PC-3 (cell line): ENCODE results near the gene WHRN. TPM values are rescaled to one million over a fixed set of nuclear protein-coding genes. Genes with fewer than 3 reads are reported as not detected.

Source experiments
- ATAC-seq: fragments of 200-7000 bp; cut with Tn5 transposase; 2 replicates; pipeline ENCODE4 v1.9.1; 2020; ENCODE audit warnings: mild to moderate bottlenecking, moderate library complexity
- BruUV-seq: library from RNA; stranded (reverse); fragments of 400-500 nt; replicated peaks from 2 replicates; lab custom pipeline; 2021; lab: Mats Ljungman, UMichigan
- CTCF ChIA-PET: fragments of 300-600 bp; sonication (Branson Sonifier 250); formaldehyde crosslinking; loops from one replicate; lab custom pipeline; 2022; ENCODE audit warnings: antibody characterized with exemption; lab: Charles Lee
- POLR2A ChIA-PET: fragments of 300-600 bp; sonication (Branson Sonifier 250); formaldehyde crosslinking; loops from one replicate; lab custom pipeline; 2022; ENCODE audit warnings: antibody characterized with exemption; ENCODE audit not compliant: unreplicated experiment; lab: Charles Lee
- DNase-seq: peaks from one replicate; pipeline ENCODE4 v3.0.0-alpha.2; 2015
- H2AFZ ChIP-seq: fragments of 300-600 bp; sonication (generic); 2 replicates; pipeline ENCODE4 v1.6.0; 2016; ENCODE audit warnings: antibody characterized with exemption, low read length
- H3F3A ChIP-seq: fragments of 300-600 bp; sonication (generic); one replicate; pipeline ENCODE4 v1.6.0; 2017; ENCODE audit warnings: antibody characterized with exemption, low read length, control low read depth, mild to moderate bottlenecking; ENCODE audit not compliant: unreplicated experiment
- H3K27ac ChIP-seq: fragments of 300-600 bp; sonication (generic); 2 replicates; pipeline ENCODE4 v1.5.1; 2016; ENCODE audit warnings: mild to moderate bottlenecking, low read length
- H3K27me3 ChIP-seq: fragments of 300-600 bp; sonication (generic); 2 replicates; pipeline ENCODE4 v1.6.1; 2016; ENCODE audit warnings: low read length, mixed read lengths
- H3K36me3 ChIP-seq: fragments of 300-600 bp; sonication (generic); 2 replicates; pipeline ENCODE4 v1.6.1; 2016; ENCODE audit warnings: low read depth, mixed run types, low read length, mixed read lengths
- H3K4me1 ChIP-seq: fragments of 300-600 bp; sonication (generic); 2 replicates; pipeline ENCODE4 v1.5.1; 2016; ENCODE audit warnings: low read length; ENCODE audit not compliant: insufficient read depth
- H3K4me2 ChIP-seq: fragments of 300-600 bp; sonication (generic); 2 replicates; pipeline ENCODE4 v1.6.0; 2016; ENCODE audit warnings: low read length
- H3K4me3 ChIP-seq: fragments of 300-600 bp; sonication (generic); 2 replicates; pipeline ENCODE4 v1.5.1; 2016; ENCODE audit warnings: mild to moderate bottlenecking, low read length, mixed read lengths
- H3K79me2 ChIP-seq: fragments of 300-600 bp; sonication (generic); 2 replicates; pipeline ENCODE4 v1.6.1; 2017; ENCODE audit warnings: low read length, mixed read lengths
- H3K9ac ChIP-seq: fragments of 300-600 bp; sonication (generic); 2 replicates; pipeline ENCODE4 v1.6.0; 2016; ENCODE audit warnings: mild to moderate bottlenecking, low read length
- H3K9me2 ChIP-seq: fragments of 300-600 bp; sonication (generic); replicated peaks from 2 replicates; pipeline ENCODE4 v1.6.1; 2016; ENCODE audit warnings: mixed run types, low read length, mixed read lengths
- H3K9me3 ChIP-seq: fragments of 300-600 bp; sonication (generic); 2 replicates; pipeline ENCODE4 v1.6.1; 2016; ENCODE audit warnings: low read length, mixed read lengths
- H4K20me1 ChIP-seq: fragments of 300-600 bp; sonication (generic); 2 replicates; pipeline ENCODE4 v1.6.1; 2016; ENCODE audit warnings: low read length, mixed read lengths
- CTCF ChIP-seq: fragments of 300-600 bp; sonication (generic); conservative IDR thresholded peaks from 2 replicates; pipeline ENCODE4 v1.5.1; 2017; ENCODE audit warnings: antibody characterized with exemption, low read depth, mild to moderate bottlenecking, low read length
- EZH2 ChIP-seq: fragments of 300-600 bp; sonication (generic); IDR thresholded peaks from one replicate; pipeline ENCODE4 v1.6.1; 2017; ENCODE audit warnings: antibody characterized with exemption, mild to moderate bottlenecking, low read length; ENCODE audit not compliant: unreplicated experiment
- EZH2phosphoT487 ChIP-seq: fragments of 300-600 bp; sonication (generic); IDR thresholded peaks from 2 replicates; pipeline ENCODE4 v1.6.1; 2018; ENCODE audit warnings: mild to moderate bottlenecking, antibody characterized with exemption, low read length, borderline replicate concordance
- intact Hi-C: fragments of 100-400 bp; cut with micrococcal nuclease; formaldehyde crosslinking; loops from 2 replicates; pipeline ENCODE4 v1.9.0; 2023
- total RNA-seq: library from RNA; depleted of rRNA; stranded (reverse); fragments of >200 nt; gene quantifications from 2 replicates; pipeline ENCODE4 v1.2.3, GENCODE V29; 2014

The WHRN gene
- total RNA-seq, 1 experiment from 2014 or later, result 10.5 TPM

- no peak for TF ChIP-seq EZH2
- TF ChIP-seq EZH2phosphoT487, result no peak
- TF ChIP-seq CTCF, result no peak
- H3K79me2 ChIP-seq, result no peaks in the 10 kb centered on the region
- CTCF ChIA-PET, result no interaction called here
- no peaks in the 10 kb centered on the region for H3K27me3 ChIP-seq
- H3K36me3 ChIP-seq, result no peaks in the 10 kb centered on the region
- H3K9me2 ChIP-seq, result no peaks in the 10 kb centered on the region
- intact Hi-C loops, result no loop called here
- no TSS peak for BruUV-seq
- ATAC-seq (no peak), DNase-seq (no peak)
- POLR2A ChIA-PET, result no interaction called here
- no peak overlapping the region for H3K4me2 ChIP-seq
- H3F3A ChIP-seq, result no peaks in the 10 kb centered on the region
- no peak overlapping the region for H3K27ac ChIP-seq
- H3K4me1 ChIP-seq, result peaks cover 11% of the 10 kb centered on the region
- no peak overlapping the region for H3K9ac ChIP-seq
- no peak overlapping the region for H2AFZ ChIP-seq
- H3K4me3 ChIP-seq, result no peak overlapping the region
- H3K9me3 ChIP-seq, result no peaks in the 10 kb centered on the region
- H4K20me1 ChIP-seq, result no peaks in the 10 kb centered on the region
Measured at GRCh38 chr9:114529285-114529684, 24.0 kb upstream of the WHRN start.

DNA sequence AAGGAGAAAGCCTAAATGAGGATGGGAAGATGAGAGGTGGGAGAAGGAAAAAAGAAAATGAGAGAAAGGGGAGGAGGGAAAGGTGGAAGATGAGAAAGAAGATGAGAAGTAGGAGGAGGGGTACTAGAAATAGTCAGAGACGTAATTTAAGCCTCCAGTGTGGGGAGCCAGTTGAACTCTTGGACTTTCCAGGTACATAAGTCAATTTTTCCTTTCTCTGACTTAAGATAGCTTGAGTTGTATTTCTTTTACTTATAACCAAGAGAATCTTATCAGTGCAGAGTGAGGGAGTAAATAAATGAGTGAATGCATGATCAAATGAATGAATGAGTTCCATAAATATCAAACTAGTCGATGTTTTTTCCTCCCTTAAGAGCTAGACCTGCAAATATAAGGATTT lies 21.5 kb upstream of the WHRN start:
- H2AFZ ChIP-seq, result no peak overlapping the region
- no peak overlapping the region for H3K27ac ChIP-seq
- BruUV-seq, result no TSS peak
- H4K20me1 ChIP-seq, result no peaks in the 10 kb centered on the region
- ATAC-seq, result no peak
- H3K27me3 ChIP-seq, result no peaks in the 10 kb centered on the region
- no peak overlapping the region for H3K4me2 ChIP-seq
- POLR2A ChIA-PET, result no interaction called here
- no peaks in the 10 kb centered on the region for H3K9me3 ChIP-seq
- H3K4me3 ChIP-seq, result no peak overlapping the region
- CTCF ChIA-PET, result no interaction called here
- TF ChIP-seq CTCF, result no peak
- TF ChIP-seq EZH2phosphoT487, result no peak
- no peak for TF ChIP-seq EZH2
- no peak for DNase-seq
- peaks cover 14% of the 10 kb centered on the region for H3K4me1 ChIP-seq
- intact Hi-C loops, result no loop called here
- no peaks in the 10 kb centered on the region for H3K79me2 ChIP-seq
- H3F3A ChIP-seq, result no peaks in the 10 kb centered on the region
- H3K36me3 ChIP-seq, result no peaks in the 10 kb centered on the region
- no peak overlapping the region for H3K9ac ChIP-seq
- no peaks in the 10 kb centered on the region for H3K9me2 ChIP-seq

DNA sequence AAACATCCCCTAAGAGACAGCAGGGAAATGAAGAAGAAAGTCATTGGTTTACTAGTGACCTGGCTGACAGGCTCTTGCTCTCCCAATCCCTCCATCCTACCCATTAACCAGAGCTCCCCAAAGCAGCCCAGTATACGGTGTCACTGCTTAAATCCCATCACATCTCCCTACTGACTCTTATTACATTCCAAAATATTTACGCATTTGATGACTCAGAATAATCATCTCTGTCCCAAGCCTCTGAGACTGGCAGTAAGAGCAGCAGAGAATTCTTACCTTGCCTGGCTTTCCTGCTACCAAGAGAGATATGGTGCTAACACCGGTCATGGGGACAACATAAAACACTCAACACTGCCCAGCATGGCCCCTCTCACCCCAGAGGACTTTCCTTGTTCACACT lies 20.2 kb upstream of the WHRN start:
- DNase-seq, result peak; percentile 83
- H3K9me2 ChIP-seq, result no peaks in the 10 kb centered on the region
- H3K4me3 ChIP-seq, result no peak overlapping the region
- H3K36me3 ChIP-seq, result no peaks in the 10 kb centered on the region
- no TSS peak for BruUV-seq
- intact Hi-C loops, result no loop called here
- ChIA-PET CTCF (no interaction called here), POLR2A (no interaction called here)
- H3K9ac ChIP-seq, result no peak overlapping the region
- H3K27ac ChIP-seq, result no peak overlapping the region
- no peaks in the 10 kb centered on the region for H4K20me1 ChIP-seq
- ATAC-seq, result peak; percentile 100
- TF ChIP-seq EZH2 (no peak), EZH2phosphoT487 (no peak), CTCF (no peak)
- H2AFZ ChIP-seq, result no peak overlapping the region
- H3K4me2 ChIP-seq, result no peak overlapping the region
- no peaks in the 10 kb centered on the region for H3F3A ChIP-seq
- no peaks in the 10 kb centered on the region for H3K27me3 ChIP-seq
- no peaks in the 10 kb centered on the region for H3K9me3 ChIP-seq
- H3K79me2 ChIP-seq, result no peaks in the 10 kb centered on the region
- peaks cover 16% of the 10 kb centered on the region for H3K4me1 ChIP-seq
